ENCODE results near the gene ZDHHC1.

GRCh38 chr16:67397036-67397801 lies 19.1 kb downstream of the ZDHHC1 start:
- TF ChIP-seq POLR2AphosphoS5 (IDR thresholded peaks at IDR 0.05; ENCODE audit: low read depth): no peak
- TF ChIP-seq, protein P1, sequence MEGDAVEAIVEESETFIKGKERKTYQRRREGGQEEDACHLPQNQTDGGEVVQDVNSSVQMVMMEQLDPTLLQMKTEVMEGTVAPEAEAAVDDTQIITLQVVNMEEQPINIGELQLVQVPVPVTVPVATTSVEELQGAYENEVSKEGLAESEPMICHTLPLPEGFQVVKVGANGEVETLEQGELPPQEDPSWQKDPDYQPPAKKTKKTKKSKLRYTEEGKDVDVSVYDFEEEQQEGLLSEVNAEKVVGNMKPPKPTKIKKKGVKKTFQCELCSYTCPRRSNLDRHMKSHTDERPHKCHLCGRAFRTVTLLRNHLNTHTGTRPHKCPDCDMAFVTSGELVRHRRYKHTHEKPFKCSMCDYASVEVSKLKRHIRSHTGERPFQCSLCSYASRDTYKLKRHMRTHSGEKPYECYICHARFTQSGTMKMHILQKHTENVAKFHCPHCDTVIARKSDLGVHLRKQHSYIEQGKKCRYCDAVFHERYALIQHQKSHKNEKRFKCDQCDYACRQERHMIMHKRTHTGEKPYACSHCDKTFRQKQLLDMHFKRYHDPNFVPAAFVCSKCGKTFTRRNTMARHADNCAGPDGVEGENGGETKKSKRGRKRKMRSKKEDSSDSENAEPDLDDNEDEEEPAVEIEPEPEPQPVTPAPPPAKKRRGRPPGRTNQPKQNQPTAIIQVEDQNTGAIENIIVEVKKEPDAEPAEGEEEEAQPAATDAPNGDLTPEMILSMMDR (IDR thresholded peaks at IDR 0.05; ENCODE audit: insufficient read depth, low read length): no peak
- TF ChIP-seq, protein P2, sequence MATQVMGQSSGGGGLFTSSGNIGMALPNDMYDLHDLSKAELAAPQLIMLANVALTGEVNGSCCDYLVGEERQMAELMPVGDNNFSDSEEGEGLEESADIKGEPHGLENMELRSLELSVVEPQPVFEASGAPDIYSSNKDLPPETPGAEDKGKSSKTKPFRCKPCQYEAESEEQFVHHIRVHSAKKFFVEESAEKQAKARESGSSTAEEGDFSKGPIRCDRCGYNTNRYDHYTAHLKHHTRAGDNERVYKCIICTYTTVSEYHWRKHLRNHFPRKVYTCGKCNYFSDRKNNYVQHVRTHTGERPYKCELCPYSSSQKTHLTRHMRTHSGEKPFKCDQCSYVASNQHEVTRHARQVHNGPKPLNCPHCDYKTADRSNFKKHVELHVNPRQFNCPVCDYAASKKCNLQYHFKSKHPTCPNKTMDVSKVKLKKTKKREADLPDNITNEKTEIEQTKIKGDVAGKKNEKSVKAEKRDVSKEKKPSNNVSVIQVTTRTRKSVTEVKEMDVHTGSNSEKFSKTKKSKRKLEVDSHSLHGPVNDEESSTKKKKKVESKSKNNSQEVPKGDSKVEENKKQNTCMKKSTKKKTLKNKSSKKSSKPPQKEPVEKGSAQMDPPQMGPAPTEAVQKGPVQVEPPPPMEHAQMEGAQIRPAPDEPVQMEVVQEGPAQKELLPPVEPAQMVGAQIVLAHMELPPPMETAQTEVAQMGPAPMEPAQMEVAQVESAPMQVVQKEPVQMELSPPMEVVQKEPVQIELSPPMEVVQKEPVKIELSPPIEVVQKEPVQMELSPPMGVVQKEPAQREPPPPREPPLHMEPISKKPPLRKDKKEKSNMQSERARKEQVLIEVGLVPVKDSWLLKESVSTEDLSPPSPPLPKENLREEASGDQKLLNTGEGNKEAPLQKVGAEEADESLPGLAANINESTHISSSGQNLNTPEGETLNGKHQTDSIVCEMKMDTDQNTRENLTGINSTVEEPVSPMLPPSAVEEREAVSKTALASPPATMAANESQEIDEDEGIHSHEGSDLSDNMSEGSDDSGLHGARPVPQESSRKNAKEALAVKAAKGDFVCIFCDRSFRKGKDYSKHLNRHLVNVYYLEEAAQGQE (IDR thresholded peaks at IDR 0.05; ENCODE audit: insufficient replicate concordance, low read depth): no peak
